ENCODE measurements around the gene SEPTIN5.
A peak's percentile ranks its signal among the peaks of the same experiment; 100 is the strongest.

SEPTIN5 gene

DNA sequence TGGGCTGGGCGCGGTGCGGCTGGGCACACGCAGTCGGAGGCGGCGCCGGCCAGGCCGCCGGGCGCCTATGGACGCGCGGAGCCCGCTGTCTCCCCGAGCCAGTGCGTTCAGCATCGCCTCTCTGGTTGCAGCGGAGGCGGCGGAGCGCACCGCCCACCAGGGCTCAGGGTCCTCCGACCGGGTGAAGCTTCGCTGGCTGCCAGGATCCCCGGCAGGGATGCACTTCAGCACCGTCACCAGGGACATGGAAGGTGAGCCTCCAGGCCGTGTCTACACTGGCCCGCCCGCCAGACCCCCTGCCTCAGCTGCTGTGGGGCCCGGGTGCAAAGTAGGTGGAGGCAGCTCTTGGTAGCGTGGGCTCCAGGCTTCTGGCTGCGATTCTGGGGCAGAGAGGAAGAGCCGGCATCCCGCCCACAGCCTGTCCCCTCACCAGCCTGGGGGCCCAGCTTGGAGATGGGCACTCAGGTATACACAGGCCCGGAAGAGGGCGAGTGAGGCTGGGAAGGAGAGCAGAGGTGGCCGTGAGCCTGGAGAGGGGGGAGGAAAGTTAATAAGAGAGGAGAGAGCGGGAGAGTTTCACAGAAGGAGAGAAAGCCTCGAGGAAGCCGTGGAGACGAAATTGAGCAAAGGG lies 45.2 kb downstream of the SEPTIN5 start:
- Histone ChIP-seq H3K27ac (ENCODE audit: low read depth, low read length) (no peak overlapping the region), H3K27me3 (ENCODE audit: control insufficient read depth in 5 of 5, insufficient read depth in 4 of 5, low read length in 5 of 5) (peaks cover 46 to 80% (median 56%) of the 10 kb centered on the region in 5 donors), H3K9me3 (ENCODE audit: control insufficient read depth in 5 of 5, low read length in 5 of 5) (no peaks in the 10 kb centered on the region), H3K4me3 (ENCODE audit: low read depth in 1 of 5, low read length in 5 of 5) (peak overlapping the region in 2 of 5 donors; percentile 35 to 40), H3K4me1 (ENCODE audit: control insufficient read depth in 5 of 5, insufficient read depth in 5 of 5, low read length in 5 of 5) (peaks cover 0 to 36% (median 22%) of the 10 kb centered on the region in 5 donors), H3K9ac (ENCODE audit: low read length in 5 of 5) (no peak overlapping the region), H3K36me3 (ENCODE audit: control insufficient read depth in 5 of 5, insufficient read depth in 5 of 5, low read length in 5 of 5) (no peaks in the 10 kb centered on the region)

DNA sequence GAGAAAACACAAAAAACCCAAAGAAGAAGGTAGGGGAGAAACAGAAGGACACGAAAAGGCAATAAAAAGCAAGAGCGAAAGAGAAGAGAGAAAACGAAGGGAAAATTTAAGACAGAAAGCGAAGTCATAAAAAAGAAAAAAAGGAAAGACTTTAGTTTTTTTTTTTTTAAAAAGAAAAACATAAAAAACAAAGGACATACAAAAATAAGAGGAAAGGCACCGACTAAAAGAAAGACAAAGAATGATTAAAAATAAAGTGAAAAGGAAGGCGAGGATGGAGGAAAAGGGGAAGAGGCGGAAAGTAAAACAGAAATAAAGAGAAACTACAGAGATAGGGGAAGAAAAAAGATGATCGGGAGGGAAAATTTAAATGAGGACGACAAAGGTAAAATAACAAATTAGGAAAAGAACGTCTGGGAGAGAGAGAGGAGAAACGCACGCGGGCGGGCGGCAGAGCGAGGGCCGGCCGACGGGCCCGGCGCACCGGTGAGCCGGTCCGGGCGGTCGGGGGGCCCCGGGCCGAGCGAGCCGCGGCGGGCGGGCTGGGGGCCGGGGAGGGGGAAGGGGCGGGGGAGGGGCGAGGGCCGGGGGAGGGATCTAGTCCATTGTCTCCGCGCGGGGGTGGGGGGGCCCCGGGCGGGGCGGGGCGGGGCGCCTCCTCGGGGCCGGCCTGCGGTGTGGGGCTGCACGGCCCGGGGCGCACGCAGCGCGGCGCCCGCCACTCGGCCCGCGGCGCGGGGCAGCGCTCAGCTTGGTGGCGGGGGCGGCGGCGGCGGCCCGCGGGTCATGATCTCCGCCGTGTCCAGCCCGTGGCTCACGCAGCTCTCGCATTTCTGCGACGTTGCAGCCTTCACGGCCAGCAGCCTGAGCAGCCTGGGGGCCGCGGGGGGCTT lies 46.0 kb downstream of the SEPTIN5 start, which contains the start of gene TBX1:
Gene TBX1, plus strand, starts transcription at position 721 of the 893 bp plus-strand sequence. Its CDS starts 66 bp downstream, at position 787.
- Histone ChIP-seq H3K9me3 (ENCODE audit: control insufficient read depth in 5 of 5, low read length in 5 of 5) (no peaks in the 10 kb centered on the region), H3K4me3 (ENCODE audit: low read depth in 1 of 5, low read length in 5 of 5) (peak within 1 kb of the TSS in 4 of 5 donors; percentile 32 to 53 (median 45)), H3K27me3 (ENCODE audit: control insufficient read depth in 5 of 5, insufficient read depth in 4 of 5, low read length in 5 of 5) (peaks cover 42 to 80% (median 53%) of the 10 kb centered on the region in 5 donors), H3K9ac (ENCODE audit: low read length in 5 of 5) (no peak within 1 kb of the TSS), H3K27ac (ENCODE audit: low read depth, low read length) (no peak within 1 kb of the TSS), H3K4me1 (ENCODE audit: control insufficient read depth in 5 of 5, insufficient read depth in 5 of 5, low read length in 5 of 5) (peaks cover 0 to 39% (median 23%) of the 10 kb centered on the region in 5 donors), H3K36me3 (ENCODE audit: control insufficient read depth in 5 of 5, insufficient read depth in 5 of 5, low read length in 5 of 5) (no peaks in the 10 kb centered on the region)

DNA sequence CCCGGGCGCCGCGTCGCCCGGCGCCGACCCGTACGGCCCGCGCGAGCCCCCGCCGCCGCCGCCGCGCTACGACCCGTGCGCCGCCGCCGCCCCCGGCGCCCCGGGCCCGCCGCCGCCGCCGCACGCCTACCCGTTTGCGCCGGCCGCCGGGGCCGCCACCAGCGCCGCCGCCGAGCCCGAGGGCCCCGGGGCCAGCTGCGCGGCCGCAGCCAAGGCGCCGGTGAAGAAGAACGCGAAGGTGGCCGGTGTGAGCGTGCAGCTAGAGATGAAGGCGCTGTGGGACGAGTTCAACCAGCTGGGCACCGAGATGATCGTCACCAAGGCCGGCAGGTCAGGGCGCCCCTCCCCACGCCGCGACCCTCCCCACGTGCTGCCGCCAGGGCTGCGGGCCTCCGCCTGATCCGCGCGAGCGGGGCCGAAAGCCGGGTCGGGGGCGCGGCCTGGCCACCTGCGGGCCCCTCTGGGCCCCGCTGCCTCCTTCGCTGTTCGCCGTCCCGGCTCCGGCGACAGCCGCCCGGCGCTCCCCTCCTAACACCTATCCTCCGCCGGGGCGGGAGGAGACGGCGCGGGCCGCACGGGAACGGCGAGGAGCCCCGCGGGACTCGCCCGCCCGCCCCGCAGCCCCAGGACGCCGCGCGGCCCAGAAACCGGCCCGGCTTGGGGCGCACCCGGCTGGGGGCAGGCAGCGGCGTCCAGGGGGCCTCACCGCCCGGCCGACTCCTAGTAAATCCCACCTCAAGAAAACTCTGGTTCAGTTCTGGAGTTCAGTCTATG lies 46.8 kb downstream of the SEPTIN5 start:
- Histone ChIP-seq H3K9me3 (ENCODE audit: control insufficient read depth in 5 of 5, low read length in 5 of 5) (no peaks in the 10 kb centered on the region), H3K9ac (ENCODE audit: low read length in 5 of 5) (no peak overlapping the region), H3K27me3 (ENCODE audit: control insufficient read depth in 5 of 5, insufficient read depth in 4 of 5, low read length in 5 of 5) (peaks cover 35 to 73% (median 49%) of the 10 kb centered on the region in 5 donors), H3K4me3 (ENCODE audit: low read depth in 1 of 5, low read length in 5 of 5) (peak overlapping the region in 4 of 5 donors; percentile 32 to 53 (median 45)), H3K4me1 (ENCODE audit: control insufficient read depth in 5 of 5, insufficient read depth in 5 of 5, low read length in 5 of 5) (peaks cover 0 to 40% (median 23%) of the 10 kb centered on the region in 5 donors), H3K36me3 (ENCODE audit: control insufficient read depth in 5 of 5, insufficient read depth in 5 of 5, low read length in 5 of 5) (no peaks in the 10 kb centered on the region), H3K27ac (ENCODE audit: low read depth, low read length) (no peak overlapping the region)

DNA sequence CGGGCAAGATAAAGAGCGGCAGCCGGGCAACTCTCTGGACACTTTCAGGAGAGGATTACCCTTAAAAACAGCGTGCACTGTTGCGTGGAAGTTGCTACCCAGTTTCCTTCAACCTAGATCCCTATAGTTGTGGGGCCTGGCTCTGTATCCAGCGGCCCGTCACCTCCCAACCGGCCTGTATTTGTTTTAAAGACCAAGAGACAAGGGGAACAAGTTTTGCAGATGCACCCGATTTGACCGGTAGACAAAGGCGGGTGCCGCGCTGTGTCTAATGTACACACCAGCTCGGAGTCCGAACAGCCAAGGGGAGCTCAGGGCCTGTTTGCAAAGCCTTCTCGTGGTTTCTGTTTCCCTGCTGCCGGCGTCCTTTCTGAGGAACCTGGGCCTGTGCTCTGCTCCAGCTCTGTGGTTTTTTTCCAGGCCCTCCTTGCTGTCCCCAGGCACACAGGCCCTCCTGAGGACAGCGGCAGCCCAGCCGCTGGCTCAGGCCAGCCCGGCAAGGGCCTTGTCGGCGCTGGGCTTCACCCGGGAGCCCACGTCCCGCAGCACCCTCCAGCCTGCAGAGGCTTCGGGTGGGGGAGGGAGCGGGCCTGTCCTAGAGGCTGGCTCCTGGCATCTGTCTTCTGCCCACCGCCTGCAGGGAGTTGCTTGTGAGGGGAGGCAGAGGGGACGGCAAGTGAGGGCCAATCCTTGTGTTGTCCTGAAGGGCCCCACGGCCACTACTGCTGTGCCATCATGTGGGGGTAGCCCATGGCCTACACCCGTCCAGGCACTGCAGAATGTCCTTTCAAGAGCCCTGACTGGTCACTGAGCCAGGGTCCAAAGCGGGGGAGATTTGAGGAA lies 47.6 kb downstream of the SEPTIN5 start:
- Histone ChIP-seq H3K27ac (ENCODE audit: low read depth, low read length) (no peak overlapping the region), H3K4me3 (ENCODE audit: low read depth in 1 of 5, low read length in 5 of 5) (peak overlapping the region in 4 of 5 donors; percentile 29 to 53 (median 34)), H3K4me1 (ENCODE audit: control insufficient read depth in 5 of 5, insufficient read depth in 5 of 5, low read length in 5 of 5) (peaks cover 0 to 38% (median 21%) of the 10 kb centered on the region in 5 donors), H3K27me3 (ENCODE audit: control insufficient read depth in 5 of 5, insufficient read depth in 4 of 5, low read length in 5 of 5) (peaks cover 29 to 68% (median 43%) of the 10 kb centered on the region in 5 donors), H3K36me3 (ENCODE audit: control insufficient read depth in 5 of 5, insufficient read depth in 5 of 5, low read length in 5 of 5) (no peaks in the 10 kb centered on the region), H3K9ac (ENCODE audit: low read length in 5 of 5) (no peak overlapping the region), H3K9me3 (ENCODE audit: control insufficient read depth in 5 of 5, low read length in 5 of 5) (no peaks in the 10 kb centered on the region)

DNA sequence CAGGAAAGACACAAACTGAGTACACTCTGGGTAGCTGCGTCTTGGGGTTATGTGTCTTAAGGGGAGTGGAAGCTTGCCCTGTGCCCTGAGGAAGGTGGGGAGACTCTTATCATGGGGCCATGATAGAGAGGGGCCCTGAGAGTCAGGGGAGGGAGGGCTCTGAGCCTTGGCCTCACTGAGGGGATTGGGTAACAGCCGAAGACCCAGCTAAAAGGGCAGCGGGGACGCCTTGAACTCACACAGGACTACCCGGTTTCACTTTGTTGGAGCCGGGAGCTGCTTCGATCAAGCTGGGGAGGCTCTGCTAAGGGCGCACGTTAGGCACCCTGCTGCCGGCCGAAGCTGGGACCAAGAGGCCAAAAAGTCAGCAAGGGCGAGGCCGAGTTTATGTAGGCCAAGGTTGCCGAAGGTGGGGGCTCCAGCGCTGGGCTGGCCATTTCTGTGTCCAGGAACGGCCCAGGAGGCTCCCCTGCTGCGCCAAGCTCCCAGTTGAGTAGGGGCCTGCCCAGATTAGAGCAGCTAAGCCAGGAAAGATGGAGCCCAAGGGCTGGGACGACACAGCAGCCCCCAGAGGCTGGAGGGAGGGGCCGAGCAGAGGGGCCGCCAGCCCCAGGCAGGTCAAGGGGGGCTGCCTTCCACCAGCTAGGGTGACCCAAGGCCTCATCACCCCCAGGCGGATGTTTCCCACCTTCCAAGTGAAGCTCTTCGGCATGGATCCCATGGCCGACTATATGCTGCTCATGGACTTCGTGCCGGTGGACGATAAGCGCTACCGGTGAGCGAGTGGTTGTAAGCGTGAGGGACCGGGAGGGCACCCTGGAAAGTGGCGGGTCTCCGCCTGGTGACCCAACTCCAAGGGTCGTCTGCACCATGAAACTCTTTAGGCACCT lies 48.5 kb downstream of the SEPTIN5 start:
- Histone ChIP-seq H3K4me1 (ENCODE audit: control insufficient read depth in 5 of 5, insufficient read depth in 5 of 5, low read length in 5 of 5) (peaks cover 0 to 43% (median 25%) of the 10 kb centered on the region in 5 donors), H3K27me3 (ENCODE audit: control insufficient read depth in 5 of 5, insufficient read depth in 4 of 5, low read length in 5 of 5) (peaks cover 22 to 62% (median 47%) of the 10 kb centered on the region in 5 donors), H3K36me3 (ENCODE audit: control insufficient read depth in 5 of 5, insufficient read depth in 5 of 5, low read length in 5 of 5) (no peaks in the 10 kb centered on the region), H3K4me3 (ENCODE audit: low read depth in 1 of 5, low read length in 5 of 5) (peak overlapping the region in 2 of 5 donors; percentile 29 to 32), H3K9ac (ENCODE audit: low read length in 5 of 5) (no peak overlapping the region), H3K27ac (ENCODE audit: low read depth, low read length) (no peak overlapping the region), H3K9me3 (ENCODE audit: control insufficient read depth in 5 of 5, low read length in 5 of 5) (no peaks in the 10 kb centered on the region)

DNA sequence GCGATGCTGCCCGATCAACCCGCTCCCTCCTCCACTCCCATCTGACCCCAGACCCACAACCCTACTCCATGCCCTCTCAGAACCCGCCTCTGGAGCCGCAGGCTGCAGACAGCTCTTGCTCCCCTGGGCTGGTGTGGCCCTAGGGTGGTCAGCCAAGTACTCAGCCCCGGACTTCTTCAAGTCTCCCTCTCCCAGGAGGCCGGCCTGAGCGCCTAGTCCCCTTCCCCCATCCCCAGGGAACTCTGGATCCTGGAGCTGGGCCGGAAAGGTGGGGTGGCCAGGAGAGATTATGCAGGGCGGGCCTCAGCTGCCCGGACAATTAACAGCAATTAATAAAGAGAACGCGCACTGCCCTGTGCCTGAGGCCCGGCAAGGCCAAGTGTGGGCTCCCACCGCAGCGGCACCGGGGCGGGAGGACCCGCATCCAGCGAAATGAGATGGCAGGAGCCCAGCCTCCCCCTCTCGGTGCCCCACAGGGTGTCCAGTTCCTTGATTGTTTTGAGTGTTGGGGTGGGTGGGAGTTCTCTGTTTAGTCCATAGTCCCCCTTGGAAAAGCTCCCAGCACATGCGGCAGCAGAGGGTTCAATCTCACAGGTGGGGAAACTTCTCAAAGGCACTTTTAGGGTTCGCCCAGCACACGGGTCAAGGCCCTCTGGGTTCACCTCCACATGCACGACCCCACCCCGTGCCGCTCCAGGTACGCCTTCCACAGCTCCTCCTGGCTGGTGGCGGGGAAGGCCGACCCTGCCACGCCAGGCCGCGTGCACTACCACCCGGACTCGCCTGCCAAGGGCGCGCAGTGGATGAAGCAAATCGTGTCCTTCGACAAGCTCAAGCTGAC lies 49.4 kb downstream of the SEPTIN5 start:
- H3K9ac ChIP-seq (ENCODE audit: low read length in 5 of 5) = no peak overlapping the region
- H3K4me1 ChIP-seq (ENCODE audit: control insufficient read depth in 5 of 5, insufficient read depth in 5 of 5, low read length in 5 of 5) = peaks cover 0 to 52% (median 33%) of the 10 kb centered on the region in 5 donors
- H3K27ac ChIP-seq (ENCODE audit: low read depth, low read length) = no peak overlapping the region
- peaks cover 24 to 63% (median 46%) of the 10 kb centered on the region in 5 donors for H3K27me3 ChIP-seq (ENCODE audit: control insufficient read depth in 5 of 5, insufficient read depth in 4 of 5, low read length in 5 of 5)
- no peak overlapping the region for H3K4me3 ChIP-seq (ENCODE audit: low read depth in 1 of 5, low read length in 5 of 5)
- H3K9me3 ChIP-seq (ENCODE audit: control insufficient read depth in 5 of 5, low read length in 5 of 5) = no peaks in the 10 kb centered on the region
- no peaks in the 10 kb centered on the region for H3K36me3 ChIP-seq (ENCODE audit: control insufficient read depth in 5 of 5, insufficient read depth in 5 of 5, low read length in 5 of 5)

DNA sequence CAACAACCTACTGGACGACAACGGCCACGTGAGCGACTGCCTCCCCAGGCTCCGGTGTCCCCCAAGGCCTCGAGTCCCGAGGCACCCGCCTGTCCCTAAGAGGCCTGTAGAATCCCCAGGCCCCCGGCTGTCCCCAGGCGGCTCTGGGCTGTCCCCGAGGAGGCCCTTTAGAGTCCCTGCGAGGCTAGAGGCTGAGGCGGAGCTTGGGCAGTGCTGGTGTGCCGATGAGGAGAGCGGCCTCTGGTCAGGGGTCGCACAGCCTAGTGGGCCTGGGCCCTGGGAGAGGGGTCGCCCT lies 49.9 kb downstream of the SEPTIN5 start:
- Histone ChIP-seq H3K9ac (ENCODE audit: low read length in 5 of 5) (no peak overlapping the region), H3K4me1 (ENCODE audit: control insufficient read depth in 5 of 5, insufficient read depth in 5 of 5, low read length in 5 of 5) (peaks cover 0 to 50% (median 29%) of the 10 kb centered on the region in 5 donors), H3K9me3 (ENCODE audit: control insufficient read depth in 5 of 5, low read length in 5 of 5) (no peaks in the 10 kb centered on the region), H3K27me3 (ENCODE audit: control insufficient read depth in 5 of 5, insufficient read depth in 4 of 5, low read length in 5 of 5) (peaks cover 20 to 60% (median 41%) of the 10 kb centered on the region in 5 donors), H3K36me3 (ENCODE audit: control insufficient read depth in 5 of 5, insufficient read depth in 5 of 5, low read length in 5 of 5) (no peaks in the 10 kb centered on the region), H3K27ac (ENCODE audit: low read depth, low read length) (no peak overlapping the region), H3K4me3 (ENCODE audit: low read depth in 1 of 5, low read length in 5 of 5) (no peak overlapping the region)

All from subcutaneous abdominal adipose tissue (tissue), 5 donors.